ENCODE results near the gene AGAP1.

The AGAP1 gene

GRCh38 chr2:235640377-235640776 lies 146.5 kb downstream of the AGAP1 start:
- no peak overlapping the region for H3K4me3 Mint-ChIP-seq
- no peaks in the 10 kb centered on the region for H3K9me3 Mint-ChIP-seq
- no peaks in the 10 kb centered on the region for H3K4me1 Mint-ChIP-seq (ENCODE audit: low read depth)
- H3K36me3 Mint-ChIP-seq (ENCODE audit: low read depth), result no peaks in the 10 kb centered on the region
- no peak overlapping the region for H3K27ac Mint-ChIP-seq
- H3K27me3 Mint-ChIP-seq (ENCODE audit: low read depth), result peaks cover 5% of the 10 kb centered on the region

GRCh38 chr2:235640926-235641723 lies 147.3 kb downstream of the AGAP1 start:
- peaks cover 5% of the 10 kb centered on the region for H3K27me3 Mint-ChIP-seq (ENCODE audit: low read depth)
- H3K27ac Mint-ChIP-seq, result no peak overlapping the region
- no peaks in the 10 kb centered on the region for H3K4me1 Mint-ChIP-seq (ENCODE audit: low read depth)
- no peak overlapping the region for H3K4me3 Mint-ChIP-seq
- H3K36me3 Mint-ChIP-seq (ENCODE audit: low read depth), result no peaks in the 10 kb centered on the region
- no peaks in the 10 kb centered on the region for H3K9me3 Mint-ChIP-seq

GRCh38 chr2:235641956-235642355 lies 148.1 kb downstream of the AGAP1 start:
- H3K36me3 Mint-ChIP-seq (ENCODE audit: low read depth), result no peaks in the 10 kb centered on the region
- H3K4me1 Mint-ChIP-seq (ENCODE audit: low read depth), result no peaks in the 10 kb centered on the region
- peaks cover 5% of the 10 kb centered on the region for H3K27me3 Mint-ChIP-seq (ENCODE audit: low read depth)
- H3K4me3 Mint-ChIP-seq, result no peak overlapping the region
- H3K27ac Mint-ChIP-seq, result peak overlapping the region; percentile 1
- no peaks in the 10 kb centered on the region for H3K9me3 Mint-ChIP-seq

GRCh38 chr2:235642446-235643098 lies 148.7 kb downstream of the AGAP1 start:
- H3K9me3 Mint-ChIP-seq, result no peaks in the 10 kb centered on the region
- H3K36me3 Mint-ChIP-seq (ENCODE audit: low read depth), result no peaks in the 10 kb centered on the region
- no peaks in the 10 kb centered on the region for H3K4me1 Mint-ChIP-seq (ENCODE audit: low read depth)
- H3K27me3 Mint-ChIP-seq (ENCODE audit: low read depth), result peaks cover 5% of the 10 kb centered on the region
- no peak overlapping the region for H3K4me3 Mint-ChIP-seq
- no peak overlapping the region for H3K27ac Mint-ChIP-seq

GRCh38 chr2:235643680-235644511 lies 150.1 kb downstream of the AGAP1 start:
- Mint-ChIP-seq H3K36me3 (ENCODE audit: low read depth) (no peaks in the 10 kb centered on the region), H3K4me3 (no peak overlapping the region), H3K27ac (no peak overlapping the region), H3K27me3 (ENCODE audit: low read depth) (peaks cover 2% of the 10 kb centered on the region), H3K9me3 (no peaks in the 10 kb centered on the region), H3K4me1 (ENCODE audit: low read depth) (no peaks in the 10 kb centered on the region)

GRCh38 chr2:235647264-235647663 lies 153.4 kb downstream of the AGAP1 start:
- Mint-ChIP-seq H3K4me3 (no peak overlapping the region), H3K4me1 (ENCODE audit: low read depth) (no peaks in the 10 kb centered on the region), H3K27me3 (ENCODE audit: low read depth) (no peaks in the 10 kb centered on the region), H3K36me3 (ENCODE audit: low read depth) (no peaks in the 10 kb centered on the region), H3K9me3 (no peaks in the 10 kb centered on the region), H3K27ac (no peak overlapping the region)

GRCh38 chr2:235647877-235648276 lies 154.0 kb downstream of the AGAP1 start:
- no peaks in the 10 kb centered on the region for H3K4me1 Mint-ChIP-seq (ENCODE audit: low read depth)
- H3K36me3 Mint-ChIP-seq (ENCODE audit: low read depth), result no peaks in the 10 kb centered on the region
- H3K27me3 Mint-ChIP-seq (ENCODE audit: low read depth), result no peaks in the 10 kb centered on the region
- H3K4me3 Mint-ChIP-seq, result no peak overlapping the region
- H3K9me3 Mint-ChIP-seq, result no peaks in the 10 kb centered on the region
- no peak overlapping the region for H3K27ac Mint-ChIP-seq

GRCh38 chr2:235649418-235649817 lies 155.6 kb downstream of the AGAP1 start:
- Mint-ChIP-seq H3K27me3 (ENCODE audit: low read depth) (no peaks in the 10 kb centered on the region), H3K9me3 (no peaks in the 10 kb centered on the region), H3K27ac (no peak overlapping the region), H3K36me3 (ENCODE audit: low read depth) (no peaks in the 10 kb centered on the region), H3K4me3 (no peak overlapping the region), H3K4me1 (ENCODE audit: low read depth) (no peaks in the 10 kb centered on the region)

GRCh38 chr2:235651643-235652042 lies 157.8 kb downstream of the AGAP1 start:
- H3K9me3 Mint-ChIP-seq, result no peaks in the 10 kb centered on the region

GRCh38 chr2:235654103-235654813 lies 160.4 kb downstream of the AGAP1 start:
- Mint-ChIP-seq H3K9me3 (no peaks in the 10 kb centered on the region), H3K27me3 (ENCODE audit: low read depth) (peaks cover 21% of the 10 kb centered on the region), H3K4me3 (no peak overlapping the region), H3K27ac (no peak overlapping the region), H3K4me1 (ENCODE audit: low read depth) (no peaks in the 10 kb centered on the region), H3K36me3 (ENCODE audit: low read depth) (no peaks in the 10 kb centered on the region)

More at GRCh38 chr2:235651643-235652042, 157.8 kb downstream of the AGAP1 start:
- peaks cover 3% of the 10 kb centered on the region for H3K27me3 Mint-ChIP-seq (ENCODE audit: low read depth)
- no peak overlapping the region for H3K4me3 Mint-ChIP-seq
- no peaks in the 10 kb centered on the region for H3K36me3 Mint-ChIP-seq (ENCODE audit: low read depth)
- H3K4me1 Mint-ChIP-seq (ENCODE audit: low read depth), result no peaks in the 10 kb centered on the region
- no peak overlapping the region for H3K27ac Mint-ChIP-seq

GRCh38 chr2:235658351-235659174 lies 164.7 kb downstream of the AGAP1 start:
- Mint-ChIP-seq H3K4me3 (no peak overlapping the region), H3K27me3 (ENCODE audit: low read depth) (peaks cover 35% of the 10 kb centered on the region), H3K36me3 (ENCODE audit: low read depth) (no peaks in the 10 kb centered on the region), H3K27ac (no peak overlapping the region), H3K9me3 (no peaks in the 10 kb centered on the region), H3K4me1 (ENCODE audit: low read depth) (no peaks in the 10 kb centered on the region)

GRCh38 chr2:235659767-235660322 lies 166.0 kb downstream of the AGAP1 start:
- H3K27me3 Mint-ChIP-seq (ENCODE audit: low read depth), result peaks cover 42% of the 10 kb centered on the region
- no peak overlapping the region for H3K27ac Mint-ChIP-seq
- H3K4me3 Mint-ChIP-seq, result no peak overlapping the region

GRCh38 chr2:235660484-235661082 lies 166.7 kb downstream of the AGAP1 start:
- Mint-ChIP-seq H3K27ac (no peak overlapping the region), H3K27me3 (ENCODE audit: low read depth) (peaks cover 43% of the 10 kb centered on the region), H3K4me3 (no peak overlapping the region), H3K36me3 (ENCODE audit: low read depth) (no peaks in the 10 kb centered on the region), H3K9me3 (no peaks in the 10 kb centered on the region), H3K4me1 (ENCODE audit: low read depth) (no peaks in the 10 kb centered on the region)

More at GRCh38 chr2:235659767-235660322, 166.0 kb downstream of the AGAP1 start:
- no peaks in the 10 kb centered on the region for H3K36me3 Mint-ChIP-seq (ENCODE audit: low read depth)
- H3K9me3 Mint-ChIP-seq, result no peaks in the 10 kb centered on the region
- no peaks in the 10 kb centered on the region for H3K4me1 Mint-ChIP-seq (ENCODE audit: low read depth)

Data from T-helper 1 cell treated with Interleukin-12 subunit alpha and Interleukin-12 subunit beta and Interleukin-4 antibody, amounts not matched to agents 30 μg/mL and 1 μg/mL, for 36 hours (primary cell).